Measurements from ENCODE around the gene SMCO3.

DNA sequence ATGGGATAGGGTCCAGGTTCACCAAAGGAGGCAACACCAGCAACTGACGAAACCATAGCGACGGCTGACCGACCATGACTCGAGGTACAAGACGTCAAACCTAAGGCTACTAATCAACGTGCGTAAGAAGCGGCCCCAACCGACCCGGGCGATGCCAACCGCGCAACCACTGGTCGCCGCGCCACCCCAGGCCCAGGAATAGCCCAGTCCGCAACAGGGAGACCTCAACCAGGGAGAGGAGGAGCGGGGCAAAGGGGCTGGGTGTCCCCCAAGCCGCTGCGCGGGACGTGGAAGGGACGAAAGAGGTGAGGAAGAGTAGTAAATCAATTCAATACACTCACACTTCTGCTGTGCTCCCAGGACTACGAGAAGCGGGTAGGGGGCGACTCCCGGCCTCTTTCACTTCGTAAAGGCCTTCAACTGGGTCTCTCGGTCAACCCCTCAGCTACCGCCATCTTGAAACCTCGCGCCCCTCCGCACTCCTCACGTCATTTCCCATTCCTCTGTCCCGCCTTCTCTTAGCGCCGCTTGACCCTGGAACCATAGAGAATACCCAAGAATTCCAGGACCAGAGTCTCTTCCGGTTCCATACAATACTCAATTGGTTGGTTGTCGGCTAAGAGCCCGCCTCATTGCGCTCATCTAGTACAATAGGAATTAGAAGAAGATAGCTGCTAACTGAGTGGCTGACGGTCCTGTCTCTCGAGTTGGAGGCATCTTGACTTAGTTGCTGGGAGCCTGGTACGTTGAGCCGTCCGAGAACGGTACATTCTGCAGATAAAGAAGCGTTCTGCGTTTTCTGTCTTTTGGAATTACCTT is 10.8 kb downstream of the SMCO3 start, which contains the start of the genes C12orf60 and WBP11:
- TF ChIP-seq EZH2 (IDR thresholded peaks at IDR 0.05; ENCODE audit: borderline replicate concordance, insufficient read depth, low read length, poor library complexity, severe bottlenecking), result no peak
- TF ChIP-seq, protein P1, sequence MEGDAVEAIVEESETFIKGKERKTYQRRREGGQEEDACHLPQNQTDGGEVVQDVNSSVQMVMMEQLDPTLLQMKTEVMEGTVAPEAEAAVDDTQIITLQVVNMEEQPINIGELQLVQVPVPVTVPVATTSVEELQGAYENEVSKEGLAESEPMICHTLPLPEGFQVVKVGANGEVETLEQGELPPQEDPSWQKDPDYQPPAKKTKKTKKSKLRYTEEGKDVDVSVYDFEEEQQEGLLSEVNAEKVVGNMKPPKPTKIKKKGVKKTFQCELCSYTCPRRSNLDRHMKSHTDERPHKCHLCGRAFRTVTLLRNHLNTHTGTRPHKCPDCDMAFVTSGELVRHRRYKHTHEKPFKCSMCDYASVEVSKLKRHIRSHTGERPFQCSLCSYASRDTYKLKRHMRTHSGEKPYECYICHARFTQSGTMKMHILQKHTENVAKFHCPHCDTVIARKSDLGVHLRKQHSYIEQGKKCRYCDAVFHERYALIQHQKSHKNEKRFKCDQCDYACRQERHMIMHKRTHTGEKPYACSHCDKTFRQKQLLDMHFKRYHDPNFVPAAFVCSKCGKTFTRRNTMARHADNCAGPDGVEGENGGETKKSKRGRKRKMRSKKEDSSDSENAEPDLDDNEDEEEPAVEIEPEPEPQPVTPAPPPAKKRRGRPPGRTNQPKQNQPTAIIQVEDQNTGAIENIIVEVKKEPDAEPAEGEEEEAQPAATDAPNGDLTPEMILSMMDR (IDR thresholded peaks at IDR 0.05; ENCODE audit: poor library complexity, severe bottlenecking), result no peak
- TF ChIP-seq POLR2AphosphoS5 (IDR thresholded peaks at IDR 0.05), result peak; percentile 93
- TF ChIP-seq TAF1 (IDR thresholded peaks at IDR 0.05; ENCODE audit: low read depth), result peak; percentile 96
- TF ChIP-seq REST (IDR thresholded peaks at IDR 0.05; ENCODE audit: borderline replicate concordance), result peak; percentile 92
- TF ChIP-seq EP300 (conservative IDR thresholded peaks at IDR 0.05; ENCODE audit: poor library complexity, severe bottlenecking), result no peak
- TF ChIP-seq SMC3 (conservative IDR thresholded peaks at IDR 0.05; ENCODE audit: poor library complexity), result no peak
- TF ChIP-seq RAD21 (conservative IDR thresholded peaks at IDR 0.05), result no peak
- TF ChIP-seq MXI1 (conservative IDR thresholded peaks at IDR 0.05; ENCODE audit: poor library complexity, severe bottlenecking), result peak; percentile 75
